Esophagus muscularis mucosa (tissue), 4 donors: Measurements from ENCODE around the gene CTDNEP1. TPM values are rescaled to one million over a fixed set of nuclear protein-coding genes. Genes with fewer than 3 reads are reported as not detected.

Experiments used
- DNase-seq: peaks from one replicate; pipeline ENCODE4 v3.0.0-alpha.2; 2017; ENCODE audit errors: extremely low spot score
- H3K27ac ChIP-seq, 4 donors: fragments of 200-600 bp; sonication (generic); replicated peaks in 1 of 4; 1 replicate in 3 of 4; 2 replicates in 1 of 4; pipeline ENCODE4 v1.5.1; 2016 to 2019; ENCODE audit warnings: mild to moderate bottlenecking in 1 of 4
- H3K27me3 ChIP-seq, 4 donors: fragments of 200-600 bp; sonication (generic); one replicate each; pipeline versions ENCODE4 v1.5.1 to v1.6.0; 2016 to 2019
- H3K36me3 ChIP-seq, 4 donors: fragments of 200-600 bp; sonication (generic); one replicate each; pipeline ENCODE4 v1.5.1; 2016 to 2019
- H3K4me1 ChIP-seq, 4 donors: fragments of 200-600 bp; sonication (generic); one replicate each; pipeline ENCODE4 v1.5.1; 2016 to 2019
- H3K4me3 ChIP-seq, 4 donors: fragments of 200-600 bp; sonication (generic); 1 replicate in 2 of 4; 2 replicates in 2 of 4; pipeline ENCODE4 v1.5.1; 2016 to 2019; ENCODE audit warnings: mild to moderate bottlenecking in 4 of 4, moderate library complexity in 1 of 4
- H3K9me3 ChIP-seq, 4 donors: fragments of 200-600 bp; sonication (generic); 1 replicate in 3 of 4; 2 replicates in 1 of 4; pipeline ENCODE4 v1.5.1; 2016 to 2019
- CTCF ChIP-seq, 3 experiments: fragments of 200-600 bp in 2 of 3; fragments of 450-650 bp in 1 of 3; sonication (generic) in 2 of 3; IDR thresholded peaks; one replicate each; pipeline ENCODE4 v1.5.1; 2017 to 2019; ENCODE audit warnings: antibody characterized with exemption in 3 of 3, mild to moderate bottlenecking in 2 of 3, moderate library complexity in 1 of 3
- EP300 ChIP-seq: sonication (generic); formaldehyde crosslinking; IDR thresholded peaks from one replicate; pipeline ENCODE4 v1.6.1; 2017; ENCODE audit warnings: antibody characterized with exemption
- POLR2A ChIP-seq: fragments of 450-650 bp; IDR thresholded peaks from one replicate; pipeline ENCODE4 v1.6.1; 2017; ENCODE audit warnings: antibody characterized with exemption, moderate library complexity, mild to moderate bottlenecking, low read depth
- POLR2AphosphoS5 ChIP-seq, 2 donors: sonication (generic); formaldehyde crosslinking; IDR thresholded peaks; one replicate each; pipeline ENCODE4 v1.6.1; 2017; ENCODE audit warnings: antibody characterized with exemption in 2 of 2
- WGBS: methylation state at CpG from one replicate; pipeline ENCODE4 v1.1.5; 2018; 5-methylcytosine and 5-hydroxymethylcytosine counted together
- intact Hi-C: fragments of 100-400 bp; cut with DNase I; formaldehyde crosslinking; loops from one replicate; pipeline ENCODE4 v1.15.1; 2023
- total RNA-seq, 4 donors: library from RNA; depleted of rRNA; stranded (reverse); fragments of >200 nt; gene quantifications; one replicate each; pipeline versions ENCODE4 v1.1.0 to v1.2.1, GENCODE V29; 2016

The CTDNEP1 gene
- total RNA-seq, 4 donors from 2014 or later = 41.5 to 66.5 (median 46.6) TPM

- peak overlapping the region; percentile 97 to 99 (median 97) for H3K27ac ChIP-seq
- H3K27me3 ChIP-seq = no peaks in the 10 kb centered on the region
- 1% methylated on average over 47 of the region's 49 CpGs for WGBS
- H3K4me1 ChIP-seq = peaks cover 29 to 38% (median 35%) of the 10 kb centered on the region in 4 donors
- TF ChIP-seq POLR2A = peak; percentile 58
- peak; percentile 94 to 98 for TF ChIP-seq POLR2AphosphoS5 (IDR thresholded peaks at IDR 0.05)
- TF ChIP-seq CTCF (IDR thresholded peaks at IDR 0.05) = peak in 1 of 3 experiments; percentile 9
- TF ChIP-seq EP300 = no peak
- DNase-seq = peak; percentile 99
- no peaks in the 10 kb centered on the region for H3K9me3 ChIP-seq
- H3K4me3 ChIP-seq = peak overlapping the region; percentile 86 to 98 (median 92)
- intact Hi-C loops = no loop called here
- peaks cover 34 to 50% (median 49%) of the 10 kb centered on the region in 4 donors for H3K36me3 ChIP-seq
Measured at GRCh38 chr17:7242717-7243452, 8.6 kb downstream of the CTDNEP1 start.

DNA sequence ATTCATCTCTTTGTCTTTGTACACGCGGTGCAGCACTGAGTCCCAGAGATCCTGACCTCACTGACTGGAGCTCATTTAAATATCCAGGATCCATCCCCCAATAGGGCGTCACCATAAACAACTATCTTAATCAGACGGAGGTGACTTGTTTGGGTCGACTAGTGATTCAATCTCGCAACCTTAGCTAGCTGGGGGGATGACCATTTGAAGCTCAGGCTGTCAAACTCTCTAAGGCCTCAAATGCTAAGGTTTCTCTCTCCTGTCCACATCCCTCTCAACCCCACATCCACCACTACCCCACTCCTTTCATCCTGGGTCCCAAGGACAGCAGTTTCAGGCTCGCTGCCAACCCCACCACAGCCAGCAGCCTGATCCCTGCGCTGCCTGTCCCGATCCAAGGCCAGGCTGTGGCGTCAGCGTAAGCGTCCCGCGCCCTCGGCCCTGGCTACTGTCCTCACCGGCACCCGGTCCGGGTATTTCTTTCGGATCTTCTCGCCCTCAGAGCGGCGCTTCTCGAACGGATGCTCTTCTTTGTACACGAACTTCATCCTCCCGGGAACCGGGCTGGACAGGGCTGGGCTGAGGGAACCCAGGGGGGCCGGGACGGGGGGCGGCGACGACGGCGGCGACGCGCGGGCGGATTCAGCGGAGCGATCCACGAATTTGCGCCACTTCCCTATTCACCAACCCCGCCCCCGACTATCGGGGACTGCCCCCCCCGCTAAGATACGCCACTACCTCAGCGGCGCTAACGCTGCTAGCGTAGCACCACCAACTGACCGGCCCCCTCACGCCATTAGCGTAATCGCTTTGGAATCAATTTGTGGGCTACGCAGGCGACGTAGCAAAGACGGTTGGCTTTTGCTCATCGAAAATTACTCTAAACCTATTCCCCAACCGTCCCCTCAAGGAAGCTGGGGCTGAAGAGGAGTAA is 9.5 kb downstream of the CTDNEP1 start, which contains the start of gene GABARAP:
Gene GABARAP, minus strand, starts transcription at position 667 of the 934 bp plus-strand sequence. Its CDS starts 119 bp downstream, at position 548.
- no peak for TF ChIP-seq CTCF (IDR thresholded peaks at IDR 0.05)
- TF ChIP-seq POLR2A = peak; percentile 78
- peak; percentile 60 to 81 for TF ChIP-seq POLR2AphosphoS5 (IDR thresholded peaks at IDR 0.05)
- no peaks in the 10 kb centered on the region for H3K9me3 ChIP-seq
- peak; percentile 99 for DNase-seq
- peak within 1 kb of the TSS; percentile 86 to 98 (median 92) for H3K4me3 ChIP-seq
- peaks cover 32 to 52% (median 48%) of the 10 kb centered on the region in 4 donors for H3K36me3 ChIP-seq
- H3K27me3 ChIP-seq = no peaks in the 10 kb centered on the region
- peak within 1 kb of the TSS; percentile 97 to 99 (median 97) for H3K27ac ChIP-seq
- intact Hi-C loops = no loop called here
- peaks cover 34 to 42% (median 40%) of the 10 kb centered on the region in 4 donors for H3K4me1 ChIP-seq
- WGBS = under 1% methylated on average over 56 of the region's 62 CpGs

DNA sequence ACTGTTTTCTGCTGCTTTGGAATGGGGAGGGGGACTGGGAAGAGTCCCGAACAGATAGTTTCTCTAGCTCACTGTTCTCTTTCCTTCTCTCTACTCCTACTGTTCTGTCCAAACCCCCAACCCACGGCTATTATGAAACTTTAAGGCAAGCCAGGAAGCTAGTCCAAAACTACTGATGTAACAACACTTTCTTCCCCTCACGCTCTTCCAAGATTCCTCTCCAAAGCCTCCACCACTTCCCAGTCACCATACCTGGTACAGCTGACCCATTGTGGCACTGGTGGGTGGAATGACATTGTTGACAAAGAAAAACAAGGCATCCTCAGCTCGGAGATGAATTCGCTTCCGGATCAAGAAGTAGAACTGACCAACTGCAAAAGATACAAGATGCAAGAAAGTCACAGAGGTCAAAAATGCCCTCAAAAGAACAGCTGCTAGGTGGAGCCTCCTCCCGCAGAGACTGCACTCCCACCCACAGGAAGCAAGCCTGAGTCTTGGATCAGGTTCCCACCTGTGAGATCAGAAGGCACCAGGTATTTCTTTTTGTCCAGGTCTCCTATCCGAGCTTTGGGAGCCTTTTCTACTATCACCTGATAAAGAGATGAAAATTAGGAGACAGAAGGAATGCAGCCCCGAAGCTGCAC is 10.3 kb downstream of the CTDNEP1 start:
- Histone ChIP-seq H3K4me3 (peak overlapping the region; percentile 86 to 98 (median 92)), H3K36me3 (peaks cover 29 to 52% (median 46%) of the 10 kb centered on the region in 4 donors), H3K9me3 (no peaks in the 10 kb centered on the region), H3K4me1 (peaks cover 35 to 51% (median 48%) of the 10 kb centered on the region in 4 donors), H3K27ac (peak overlapping the region; percentile 97 to 99 (median 97)), H3K27me3 (no peaks in the 10 kb centered on the region)
- 40% methylated on average over 9 of the region's 9 CpGs for WGBS
- DNase-seq = no peak
- TF ChIP-seq POLR2AphosphoS5 (IDR thresholded peaks at IDR 0.05) (no peak), EP300 (no peak), CTCF (IDR thresholded peaks at IDR 0.05) (no peak), POLR2A (no peak)
- intact Hi-C loops = no loop called here

DNA sequence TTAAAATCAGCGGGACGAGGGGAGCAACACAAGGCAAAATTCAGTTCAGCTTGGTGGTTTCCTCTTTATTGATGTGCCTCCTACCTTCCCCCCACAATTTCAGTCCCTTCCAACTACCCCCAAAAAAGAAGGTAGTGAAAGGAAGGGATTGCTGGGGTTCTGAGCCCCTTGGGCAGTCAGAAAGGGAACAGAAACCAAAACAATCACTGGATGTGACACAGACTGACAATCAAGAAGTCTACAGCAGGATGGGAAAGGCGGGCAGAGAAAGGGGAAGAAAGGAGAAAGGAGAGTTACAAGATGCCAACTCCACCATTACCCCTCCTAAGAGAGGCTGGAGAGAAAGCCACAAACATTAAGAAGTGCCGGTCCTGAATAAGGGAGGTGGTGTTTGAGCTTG is 11.2 kb downstream of the CTDNEP1 start:
- DNase-seq = no peak
- H3K27me3 ChIP-seq = no peaks in the 10 kb centered on the region
- TF ChIP-seq POLR2A (no peak), CTCF (IDR thresholded peaks at IDR 0.05) (no peak)
- intact Hi-C loops = no loop called here
- H3K27ac ChIP-seq = peak overlapping the region; percentile 97 to 99 (median 97)
- H3K9me3 ChIP-seq = no peaks in the 10 kb centered on the region
- peaks cover 25 to 52% (median 46%) of the 10 kb centered on the region in 4 donors for H3K36me3 ChIP-seq
- WGBS = 57% methylated on average over 4 of the region's 4 CpGs
- peaks cover 35 to 59% (median 56%) of the 10 kb centered on the region in 4 donors for H3K4me1 ChIP-seq
- H3K4me3 ChIP-seq = peak overlapping the region in 3 of 4 donors; percentile 90 to 98 (median 94)
